Measurements from ENCODE around the gene CA4. TPM values are rescaled to one million over a fixed set of nuclear protein-coding genes. Genes with fewer than 3 reads are reported as not detected.

The CA4 gene
- total RNA-seq, 1 experiment from 2014 or later, result 0.78 TPM

DNA sequence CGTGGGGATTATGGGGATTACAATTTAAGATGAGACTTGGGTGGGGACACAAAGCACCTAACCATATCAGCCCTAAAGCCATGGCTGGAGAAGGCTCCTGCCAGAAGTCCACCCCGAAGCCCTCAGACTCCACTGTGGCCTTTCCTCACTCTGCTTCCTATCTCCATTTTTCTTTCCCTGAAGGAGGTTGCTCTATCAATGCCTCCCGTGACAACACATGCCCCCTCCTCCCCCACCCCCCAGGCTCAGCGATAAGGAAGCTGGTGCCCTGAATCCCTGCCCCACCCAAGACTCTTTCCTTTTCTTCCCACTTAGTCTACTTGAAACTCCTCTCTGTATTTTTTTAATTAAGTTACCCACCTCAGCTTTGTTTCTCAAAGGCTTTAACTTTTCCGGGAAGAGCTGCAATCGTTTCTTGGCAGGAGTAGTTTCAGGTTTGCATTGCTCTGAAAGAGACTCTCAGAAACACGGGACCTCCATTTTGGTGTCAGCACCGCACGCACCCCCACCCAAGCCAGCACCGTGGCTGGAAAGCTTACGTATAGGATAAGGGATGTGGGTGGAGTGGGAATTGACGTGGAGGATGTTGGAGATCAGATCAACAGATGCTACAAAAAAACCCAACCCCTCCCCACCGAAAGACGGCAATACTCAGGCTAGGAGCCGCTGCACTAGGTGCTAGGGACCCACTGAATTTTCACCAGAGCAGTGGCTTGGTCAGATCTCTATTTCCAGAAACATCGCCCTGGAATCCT is 15.2 kb upstream of the CA4 start:
- Mint-ChIP-seq H3K4me1 (ENCODE audit: low read depth, unreplicated experiment) (peaks cover 9% of the 10 kb centered on the region), H3K27me3 (ENCODE audit: unreplicated experiment) (no peaks in the 10 kb centered on the region), H3K9me3 (ENCODE audit: low read depth, unreplicated experiment) (no peaks in the 10 kb centered on the region), H3K4me3 (ENCODE audit: low read depth, unreplicated experiment) (peak overlapping the region; percentile 94), H3K36me3 (ENCODE audit: insufficient read depth, unreplicated experiment) (peaks cover 25% of the 10 kb centered on the region), H3K27ac (ENCODE audit: unreplicated experiment) (no peak overlapping the region)
- CTCF ChIA-PET, result no interaction called here
- no TSS peak for BruUV-seq (replicated peaks)
- DNase-seq, result no peak
- intact Hi-C loops (cut with micrococcal nuclease; ENCODE audit: unreplicated experiment), result no loop called here
- TF ChIP-seq, protein P1, sequence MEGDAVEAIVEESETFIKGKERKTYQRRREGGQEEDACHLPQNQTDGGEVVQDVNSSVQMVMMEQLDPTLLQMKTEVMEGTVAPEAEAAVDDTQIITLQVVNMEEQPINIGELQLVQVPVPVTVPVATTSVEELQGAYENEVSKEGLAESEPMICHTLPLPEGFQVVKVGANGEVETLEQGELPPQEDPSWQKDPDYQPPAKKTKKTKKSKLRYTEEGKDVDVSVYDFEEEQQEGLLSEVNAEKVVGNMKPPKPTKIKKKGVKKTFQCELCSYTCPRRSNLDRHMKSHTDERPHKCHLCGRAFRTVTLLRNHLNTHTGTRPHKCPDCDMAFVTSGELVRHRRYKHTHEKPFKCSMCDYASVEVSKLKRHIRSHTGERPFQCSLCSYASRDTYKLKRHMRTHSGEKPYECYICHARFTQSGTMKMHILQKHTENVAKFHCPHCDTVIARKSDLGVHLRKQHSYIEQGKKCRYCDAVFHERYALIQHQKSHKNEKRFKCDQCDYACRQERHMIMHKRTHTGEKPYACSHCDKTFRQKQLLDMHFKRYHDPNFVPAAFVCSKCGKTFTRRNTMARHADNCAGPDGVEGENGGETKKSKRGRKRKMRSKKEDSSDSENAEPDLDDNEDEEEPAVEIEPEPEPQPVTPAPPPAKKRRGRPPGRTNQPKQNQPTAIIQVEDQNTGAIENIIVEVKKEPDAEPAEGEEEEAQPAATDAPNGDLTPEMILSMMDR (IDR thresholded peaks at IDR 0.05; ENCODE audit: unreplicated experiment), result no peak

GRCh38 chr17:60135151-60135950 is 14.4 kb upstream of the CA4 start:
- H3K4me3 Mint-ChIP-seq (ENCODE audit: low read depth, unreplicated experiment), result peak overlapping the region; percentile 94
- peaks cover 25% of the 10 kb centered on the region for H3K36me3 Mint-ChIP-seq (ENCODE audit: insufficient read depth, unreplicated experiment)
- peak; percentile 71 for DNase-seq
- CTCF ChIA-PET, result no interaction called here
- H3K4me1 Mint-ChIP-seq (ENCODE audit: low read depth, unreplicated experiment), result peaks cover 9% of the 10 kb centered on the region
- BruUV-seq (replicated peaks), result TSS peak; percentile 53
- no peak overlapping the region for H3K27ac Mint-ChIP-seq (ENCODE audit: unreplicated experiment)
- intact Hi-C loops (cut with micrococcal nuclease; ENCODE audit: unreplicated experiment), result no loop called here
- H3K27me3 Mint-ChIP-seq (ENCODE audit: unreplicated experiment), result peaks cover 2% of the 10 kb centered on the region
- TF ChIP-seq, protein P1 (IDR thresholded peaks at IDR 0.05; ENCODE audit: unreplicated experiment), result no peak
- H3K9me3 Mint-ChIP-seq (ENCODE audit: low read depth, unreplicated experiment), result no peaks in the 10 kb centered on the region

DNA sequence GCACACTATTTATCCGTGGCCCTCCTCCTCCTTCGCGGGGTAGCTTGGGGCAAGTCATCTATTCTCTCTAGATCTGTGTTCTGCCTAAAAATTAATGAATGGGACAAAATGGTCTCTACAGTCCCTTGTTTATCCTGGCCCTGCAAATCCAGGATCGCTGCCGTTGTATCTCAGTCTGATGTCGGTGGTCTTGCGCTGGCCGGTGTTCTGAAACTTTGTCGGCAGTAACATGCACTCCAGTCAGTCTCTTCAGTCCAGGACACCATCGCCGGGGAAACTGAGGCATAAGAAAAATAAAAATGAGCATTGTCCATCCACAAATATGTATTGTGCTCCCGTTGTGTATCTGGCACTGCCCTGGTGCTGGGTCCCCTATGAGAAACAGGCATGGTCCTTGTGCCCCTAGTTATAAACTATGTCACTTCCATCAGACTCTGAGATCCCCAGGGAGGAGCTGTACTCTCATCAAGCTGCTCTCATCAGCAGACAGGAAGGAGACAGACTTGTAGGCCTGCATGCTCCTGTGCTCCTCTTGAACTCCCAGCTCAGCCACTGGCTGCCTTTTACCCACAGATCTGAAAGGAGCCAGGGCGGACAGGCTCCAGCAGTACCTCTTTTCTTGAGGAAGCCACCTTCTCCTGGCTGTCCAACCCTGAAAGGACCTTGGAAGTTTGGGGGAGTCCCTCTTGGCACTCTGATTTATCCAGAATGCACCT is 13.7 kb upstream of the CA4 start:
- TF ChIP-seq, protein P1 (IDR thresholded peaks at IDR 0.05; ENCODE audit: unreplicated experiment), result no peak
- H3K27ac Mint-ChIP-seq (ENCODE audit: unreplicated experiment), result no peak overlapping the region
- H3K27me3 Mint-ChIP-seq (ENCODE audit: unreplicated experiment), result peaks cover 10% of the 10 kb centered on the region
- H3K4me3 Mint-ChIP-seq (ENCODE audit: low read depth, unreplicated experiment), result peak overlapping the region; percentile 94
- peaks cover 17% of the 10 kb centered on the region for H3K4me1 Mint-ChIP-seq (ENCODE audit: low read depth, unreplicated experiment)
- intact Hi-C loops (cut with micrococcal nuclease; ENCODE audit: unreplicated experiment), result no loop called here
- H3K9me3 Mint-ChIP-seq (ENCODE audit: low read depth, unreplicated experiment), result no peaks in the 10 kb centered on the region
- H3K36me3 Mint-ChIP-seq (ENCODE audit: insufficient read depth, unreplicated experiment), result peaks cover 25% of the 10 kb centered on the region
- CTCF ChIA-PET, result no interaction called here
- BruUV-seq (replicated peaks), result no TSS peak
- DNase-seq, result no peak

DNA sequence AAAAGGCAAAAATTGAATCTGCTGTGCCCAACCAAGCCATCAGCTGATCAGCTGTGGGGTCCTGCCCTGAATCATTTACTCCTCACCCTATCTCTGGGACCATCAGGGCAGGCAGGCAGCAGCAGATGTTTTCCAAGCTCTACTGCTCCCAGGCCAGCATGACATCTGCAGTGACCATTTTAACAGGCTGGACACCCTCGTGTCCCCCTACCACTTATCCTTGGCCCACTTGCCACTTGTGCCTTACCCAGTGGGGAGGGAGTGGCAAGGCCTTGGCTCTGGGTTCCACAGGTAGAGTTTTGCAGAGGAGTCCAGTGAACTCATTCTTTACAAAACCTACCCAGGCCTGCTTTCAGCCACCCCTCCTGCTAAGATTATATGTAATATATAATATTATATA is 12.0 kb upstream of the CA4 start:
- Mint-ChIP-seq H3K27ac (ENCODE audit: unreplicated experiment) (no peak overlapping the region), H3K9me3 (ENCODE audit: low read depth, unreplicated experiment) (no peaks in the 10 kb centered on the region), H3K27me3 (ENCODE audit: unreplicated experiment) (peaks cover 12% of the 10 kb centered on the region), H3K4me3 (ENCODE audit: low read depth, unreplicated experiment) (no peak overlapping the region), H3K4me1 (ENCODE audit: low read depth, unreplicated experiment) (peaks cover 25% of the 10 kb centered on the region), H3K36me3 (ENCODE audit: insufficient read depth, unreplicated experiment) (peaks cover 25% of the 10 kb centered on the region)
- intact Hi-C loops (cut with micrococcal nuclease; ENCODE audit: unreplicated experiment), result no loop called here
- no peak for DNase-seq
- no TSS peak for BruUV-seq (replicated peaks)
- TF ChIP-seq, protein P1 (IDR thresholded peaks at IDR 0.05; ENCODE audit: unreplicated experiment), result no peak
- CTCF ChIA-PET, result no interaction called here

Measured in Calu3 (cell line).